ENCODE results near the gene POR.
A peak's percentile ranks its signal among the peaks of the same experiment; 100 is the strongest.

The POR gene

GRCh38 chr7:75955331-75955955 is 40.5 kb downstream of the POR start:
- no peak for DNase-seq

- peak; percentile 39 for DNase-seq
These were observed 42.2 kb downstream of the POR start for GRCh38 chr7:75957021-75957736.

GRCh38 chr7:75958802-75959543 is 44.0 kb downstream of the POR start:
- no peak for DNase-seq

- DNase-seq, result no peak
These were observed 45.4 kb downstream of the POR start for GRCh38 chr7:75960372-75960771.

GRCh38 chr7:75961218-75961617 is 46.3 kb downstream of the POR start:
- DNase-seq, result no peak

- peak; percentile 79 for DNase-seq
These were observed 47.8 kb downstream of the POR start for GRCh38 chr7:75962607-75963380.

GRCh38 chr7:75963381-75963995 is 48.5 kb downstream of the POR start:
- no peak for DNase-seq

- no peak for DNase-seq
These were observed 50.7 kb downstream of the POR start for GRCh38 chr7:75965617-75966016.

- DNase-seq, result peak; percentile 28
These were observed 51.4 kb downstream of the POR start for GRCh38 chr7:75966190-75966961.

- DNase-seq, result no peak
These were observed 52.1 kb downstream of the POR start for GRCh38 chr7:75967055-75967454.

- DNase-seq, result no peak
These were observed 52.6 kb downstream of the POR start for GRCh38 chr7:75967487-75967997.

GRCh38 chr7:75968012-75968411 is 53.1 kb downstream of the POR start:
- no peak for DNase-seq

- no peak for DNase-seq
These were observed 53.6 kb downstream of the POR start for GRCh38 chr7:75968561-75969001.

- no peak for DNase-seq
These were observed 54.2 kb downstream of the POR start for GRCh38 chr7:75969182-75969581.

- no peak for DNase-seq
These were observed 54.9 kb downstream of the POR start for GRCh38 chr7:75969704-75970498.

GRCh38 chr7:75971309-75971960 is 56.5 kb downstream of the POR start:
- no peak for DNase-seq

GRCh38 chr7:75971961-75972763 is 57.2 kb downstream of the POR start:
- no peak for DNase-seq

- DNase-seq, result peak; percentile 38
These were observed 62.8 kb downstream of the POR start for GRCh38 chr7:75977743-75978142.
